A549 treated with AZD9567 at 1 μM for 4 hours (cell line): Measurements from ENCODE around the gene ZG16. TPM values are rescaled to one million over a fixed set of nuclear protein-coding genes. Genes with fewer than 3 reads are reported as not detected.

Experiments
- total RNA-seq: library from RNA; stranded (reverse); fragments of 200-300 nt; extraction: Qiagen RNA extraction; gene quantifications from 5 replicates; pipeline ENCODE4 v1.2.3, GENCODE V29; 2022; ENCODE audit not compliant: insufficient read depth

ZG16 gene, protein sequence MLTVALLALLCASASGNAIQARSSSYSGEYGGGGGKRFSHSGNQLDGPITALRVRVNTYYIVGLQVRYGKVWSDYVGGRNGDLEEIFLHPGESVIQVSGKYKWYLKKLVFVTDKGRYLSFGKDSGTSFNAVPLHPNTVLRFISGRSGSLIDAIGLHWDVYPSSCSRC
- total RNA-seq: not detected in 5 replicates

DNA sequence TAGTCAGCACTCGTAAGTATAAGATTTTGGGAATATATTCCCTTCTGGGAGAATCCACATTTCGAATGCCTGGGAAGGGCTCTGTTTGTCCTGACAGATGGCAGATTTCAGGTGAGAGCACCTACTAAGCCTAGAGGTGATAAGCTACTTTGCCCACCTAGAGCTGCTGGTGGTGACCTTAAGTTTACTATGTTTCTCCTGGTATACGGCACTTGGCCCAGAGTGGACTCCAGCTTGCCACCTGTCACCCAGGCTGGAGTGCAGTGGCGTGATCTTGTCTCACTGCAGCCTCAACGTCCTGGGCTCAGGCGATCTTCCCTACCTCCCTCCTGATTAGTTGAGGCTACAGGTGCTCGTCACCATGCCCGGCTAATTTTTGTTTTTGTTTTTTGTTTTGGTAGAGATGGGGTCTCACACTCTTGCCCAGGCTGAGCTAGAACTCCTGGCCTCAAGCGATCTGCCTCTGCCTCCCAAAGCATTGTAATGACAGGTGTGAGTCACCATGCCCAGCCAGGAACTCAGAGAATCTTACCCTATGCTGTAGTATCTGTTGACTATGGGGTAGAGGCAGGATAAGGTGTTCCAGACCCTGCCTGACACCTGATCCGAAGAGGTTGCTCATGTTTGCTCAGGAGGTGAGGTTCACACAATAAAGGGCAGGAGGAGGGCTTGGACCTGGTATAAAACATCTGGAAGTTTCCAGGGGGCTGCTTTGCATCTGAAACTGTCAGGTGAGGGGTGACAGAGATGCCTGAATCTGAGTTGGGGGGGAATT is at the start of gene ZG16:
Gene ZG16 (plus strand): TSS at position 681 of the 775 bp plus-strand sequence. CDS start 1,011 bp downstream, outside the sequence.

DNA sequence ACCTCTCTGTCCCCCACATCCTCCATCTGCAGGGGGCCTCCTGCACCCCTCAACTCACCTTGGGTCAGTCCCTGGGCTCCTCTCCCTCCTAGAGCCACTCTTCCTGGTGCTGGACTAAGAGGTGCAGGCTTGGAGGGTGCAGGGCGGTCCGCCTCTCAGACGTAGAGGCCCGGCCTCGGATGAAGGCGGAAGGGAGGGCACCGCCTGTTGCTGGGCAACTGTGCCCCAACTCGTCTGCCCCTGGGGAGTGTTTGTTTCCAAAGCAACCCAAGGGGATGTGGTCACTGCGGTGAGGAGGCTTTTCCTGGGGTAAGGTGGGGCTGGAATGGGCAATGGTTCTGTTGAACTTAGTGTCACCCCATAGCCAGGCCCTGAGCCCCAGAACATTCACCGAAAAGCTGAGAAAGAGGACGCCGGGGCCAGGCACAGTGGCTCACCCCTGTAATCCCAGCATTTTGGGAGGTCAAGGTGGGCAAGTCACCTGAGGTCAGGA is 32.2 kb upstream of the ZG16 start, which contains the start of gene C16orf54:
Gene C16orf54 (minus strand): TSS at position 138 of the 493 bp plus-strand sequence. CDS start 1,039 bp downstream, outside the sequence.

DNA sequence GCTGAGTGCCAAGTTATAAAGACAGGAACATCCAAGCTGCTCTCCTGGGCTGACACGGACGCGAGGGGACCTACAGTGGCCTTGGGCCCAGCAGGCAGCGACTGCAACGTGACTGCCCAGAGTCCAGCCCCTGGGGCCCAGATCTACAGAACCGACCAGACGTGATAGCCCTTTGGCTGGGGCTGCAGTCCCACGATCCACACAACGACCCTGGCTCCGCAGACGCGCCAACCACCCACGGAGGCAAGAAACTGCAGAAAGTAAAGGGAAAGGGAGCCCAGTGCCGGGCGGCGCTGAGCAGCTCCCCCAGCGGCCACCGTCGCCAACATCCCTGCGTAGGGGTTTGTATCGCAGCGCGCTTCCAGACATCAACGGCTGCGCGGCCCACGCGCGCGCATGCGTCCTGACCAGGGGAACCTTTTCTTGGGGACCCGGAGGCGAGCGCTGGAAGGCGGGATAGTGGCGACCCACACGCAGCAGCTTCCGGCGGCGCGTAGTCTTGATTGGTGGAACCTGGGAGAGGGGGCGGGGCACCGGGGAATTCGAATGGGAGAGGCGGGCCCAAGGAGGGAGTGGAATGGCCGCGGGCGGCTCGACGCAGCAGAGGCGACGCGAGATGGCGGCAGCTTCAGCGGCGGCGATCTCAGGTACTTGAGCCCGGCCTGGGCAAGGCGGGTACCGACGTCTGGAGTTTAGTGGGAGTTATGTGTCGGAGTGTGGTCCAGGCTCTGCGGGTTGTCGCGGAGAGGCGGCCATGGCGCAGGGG is 12.3 kb downstream of the ZG16 start, which contains the start of gene KIF22:
Gene KIF22 (plus strand): TSS at position 569 of the 766 bp plus-strand sequence. CDS start 9 bp downstream, at position 578.

DNA sequence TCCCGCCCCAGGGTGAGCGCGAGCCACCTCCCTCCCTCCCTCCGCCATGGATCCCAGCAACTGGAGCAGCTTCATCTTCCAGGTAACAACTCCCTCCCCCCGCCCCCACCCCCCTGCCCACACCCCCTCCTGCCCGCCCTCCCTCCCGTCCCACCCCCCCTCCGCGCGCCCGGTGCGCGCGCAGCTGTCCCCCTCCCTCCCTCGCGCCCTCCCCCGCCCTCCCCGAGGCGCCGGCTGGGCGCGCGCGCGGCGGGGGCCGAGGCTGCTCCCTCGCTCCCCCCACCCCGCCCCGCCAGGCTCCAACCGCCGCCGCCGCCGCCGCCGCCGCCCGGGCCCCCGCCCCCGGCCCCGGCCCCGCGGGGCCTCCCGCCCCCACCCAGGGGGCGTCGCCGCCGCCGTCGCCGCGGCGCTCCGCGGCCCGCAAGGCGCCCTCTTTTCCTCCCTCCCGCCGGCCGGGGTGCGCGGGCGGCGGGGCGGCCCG is 28.1 kb downstream of the ZG16 start, which contains the start of gene MAZ:
Gene MAZ (plus strand): TSS at position 431 of the 481 bp plus-strand sequence. CDS start 173 bp downstream, outside the sequence.

DNA sequence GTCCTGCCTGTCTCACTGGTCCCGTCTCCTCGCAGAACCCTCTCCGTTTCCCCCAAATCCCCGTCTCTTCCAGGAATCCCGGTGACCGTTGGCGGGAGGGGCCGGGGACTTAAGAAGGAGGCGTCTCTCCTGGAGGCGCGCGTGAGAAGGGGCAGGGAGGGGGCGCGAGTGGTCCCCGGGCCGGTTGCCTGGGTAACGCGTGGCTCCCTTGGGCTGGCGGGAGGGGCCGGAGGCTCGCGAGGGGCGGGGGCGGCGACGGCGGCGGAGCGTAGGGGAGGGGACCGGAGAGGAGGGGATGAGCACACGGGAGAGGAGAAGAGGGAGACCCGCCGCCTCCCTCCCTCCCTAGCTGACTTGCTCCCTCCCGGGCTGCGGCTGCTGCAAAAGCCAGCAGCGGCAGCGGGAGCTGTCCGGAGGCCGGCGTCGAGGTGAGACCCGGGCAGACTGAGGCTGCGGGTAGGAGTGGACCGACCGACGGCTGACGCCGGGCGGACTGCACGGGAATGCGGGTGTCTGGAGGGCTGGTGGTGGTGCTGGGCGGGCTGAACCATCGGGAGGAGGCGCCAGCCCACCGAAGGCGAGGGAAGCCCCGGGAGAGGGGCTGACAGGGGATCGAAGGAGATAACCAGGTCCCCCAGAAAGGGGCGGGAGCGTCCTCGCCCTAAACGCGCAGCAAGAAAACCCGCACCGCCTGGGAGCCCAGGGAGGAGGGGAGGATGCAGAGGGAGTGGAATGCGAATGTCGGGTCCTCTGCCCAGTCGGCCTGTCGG is 34.0 kb downstream of the ZG16 start, which contains the start of gene PRRT2:
Gene PRRT2 (plus strand): TSS at position 298 of the 770 bp plus-strand sequence. CDS start 862 bp downstream, outside the sequence.

DNA sequence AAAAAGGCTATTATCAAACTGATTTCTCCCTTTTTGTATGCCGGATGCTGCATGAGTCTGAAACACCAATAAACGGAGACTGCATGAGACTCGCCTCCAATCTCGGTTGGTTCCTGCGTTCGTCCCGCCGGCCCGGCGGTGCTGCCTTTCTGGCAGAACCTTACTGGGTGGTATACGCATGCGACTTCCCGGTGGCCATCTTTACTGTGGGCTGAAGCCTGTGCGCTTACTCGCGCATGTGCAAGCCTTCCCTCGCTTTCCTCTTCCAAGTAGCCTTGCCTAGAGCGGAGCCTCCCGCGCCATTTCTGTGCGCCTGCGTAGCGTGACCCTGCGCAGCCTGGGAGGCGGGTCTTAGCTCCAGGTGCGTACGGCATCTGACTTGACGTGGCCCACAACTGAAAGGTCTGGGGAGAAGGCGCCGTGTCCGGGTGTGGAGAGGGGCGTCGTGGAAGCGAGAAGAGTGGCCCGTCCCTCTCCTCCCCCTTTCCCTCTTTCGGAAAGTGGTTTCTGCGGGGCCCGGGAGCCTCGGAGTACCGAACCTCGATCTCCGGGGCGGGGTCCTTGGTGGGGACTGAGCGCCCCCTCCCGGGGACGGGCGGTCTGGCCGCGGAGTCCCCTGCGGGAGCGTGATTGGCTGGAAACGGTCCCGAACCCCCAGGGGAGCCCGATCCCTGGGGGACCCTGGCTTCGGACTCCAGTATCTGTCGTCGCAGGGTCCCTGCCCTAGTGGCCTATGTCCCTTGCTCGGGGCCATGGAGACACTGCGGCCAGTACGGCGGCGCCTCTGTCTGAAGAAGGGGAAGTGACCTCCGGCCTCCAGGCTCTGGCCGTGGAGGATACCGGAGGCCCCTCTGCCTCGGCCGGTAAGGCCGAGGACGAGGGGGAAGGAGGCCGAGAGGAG is 38.0 kb downstream of the ZG16 start, which contains the start of gene PAGR1:
Gene PAGR1 (plus strand): TSS at position 360 of the 901 bp plus-strand sequence. CDS start 374 bp downstream, at position 734.

DNA sequence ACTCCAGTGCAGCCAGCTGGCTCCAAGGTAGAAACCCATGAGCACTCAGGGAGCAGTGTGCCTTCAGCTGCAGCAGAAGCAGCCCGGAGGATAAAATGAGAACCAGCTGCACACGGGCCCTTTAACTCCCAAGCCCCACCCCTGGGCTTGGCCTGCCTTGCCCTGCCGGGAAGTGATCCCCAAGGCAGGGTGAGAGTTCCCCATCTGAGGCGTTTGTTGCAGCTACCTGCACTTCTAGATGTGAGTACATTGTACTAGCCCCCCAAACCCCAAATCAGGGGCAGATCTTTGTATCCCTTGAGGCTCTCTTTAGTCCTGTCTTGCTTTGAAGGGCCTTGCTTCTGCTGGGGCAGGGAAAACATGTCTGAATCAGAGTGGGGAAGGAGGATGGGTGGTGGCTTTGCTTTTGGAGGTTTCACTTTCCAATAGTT is 42.2 kb downstream of the ZG16 start, which contains the start of gene MVP:
Gene MVP (plus strand): TSS at position 192 of the 431 bp plus-strand sequence. CDS start 10,088 bp downstream, outside the sequence.

Other genes with a start within 250 kb of the ZG16 start
- 0.05 TPM in 1 of 5 replicates, not detected in the others for gene SPN, start 115.0 kb upstream of the ZG16 start, total RNA-seq
- gene QPRT, start 99.1 kb upstream of the ZG16 start, total RNA-seq: 0.59 to 1.3 TPM (median 1.1 TPM) in 4 of 5 replicates, not detected in the other
- gene C16orf54, start 32.3 kb upstream of the ZG16 start, total RNA-seq: not detected in 5 replicates
- 71.5 to 95.7 TPM (median 89.0 TPM) in 5 replicates for gene KIF22, start 12.5 kb downstream of the ZG16 start, total RNA-seq
- gene MAZ, start 28.3 kb downstream of the ZG16 start, total RNA-seq: 133 to 159 TPM (median 151 TPM) in 5 replicates
- gene PRRT2, start 33.9 kb downstream of the ZG16 start, total RNA-seq: 0.22 to 0.35 TPM (median 0.34 TPM) in 4 of 5 replicates, not detected in the other
- gene PAGR1, start 37.9 kb downstream of the ZG16 start, total RNA-seq: 27.3 to 42.4 TPM (median 38.8 TPM) in 5 replicates
- 98.8 to 137 TPM (median 127 TPM) in 5 replicates for gene MVP, start 42.2 kb downstream of the ZG16 start, total RNA-seq
- gene CDIPT, start 85.0 kb downstream of the ZG16 start, total RNA-seq: 57.2 to 95.0 TPM (median 91.4 TPM) in 5 replicates
- 15.8 to 21.0 TPM (median 20.6 TPM) in 5 replicates for gene SEZ6L2, start 121.3 kb downstream of the ZG16 start, total RNA-seq
- gene ASPHD1, start 122.2 kb downstream of the ZG16 start, total RNA-seq: 19.5 to 28.6 TPM (median 23.6 TPM) in 5 replicates
- 13.2 to 21.3 TPM (median 20.2 TPM) in 5 replicates for gene KCTD13, start 148.0 kb downstream of the ZG16 start, total RNA-seq
- gene TMEM219, start 183.8 kb downstream of the ZG16 start, total RNA-seq: 80.6 to 98.0 TPM (median 93.6 TPM) in 5 replicates
- gene TAOK2, start 195.6 kb downstream of the ZG16 start, total RNA-seq: 23.1 to 35.4 TPM (median 34.5 TPM) in 5 replicates
- 12.8 to 15.6 TPM (median 14.2 TPM) in 5 replicates for gene HIRIP3, start 217.4 kb downstream of the ZG16 start, total RNA-seq
- gene INO80E, start 218.0 kb downstream of the ZG16 start, total RNA-seq: 87.3 to 104 TPM (median 98.6 TPM) in 5 replicates
- gene DOC2A, start 232.8 kb downstream of the ZG16 start, total RNA-seq: 1.8 to 2.3 TPM (median 2.2 TPM) in 4 of 5 replicates, not detected in the other
- not detected in 5 replicates for gene C16orf92, start 244.9 kb downstream of the ZG16 start, total RNA-seq